Measurements from ENCODE around the gene CERK.

- TF ChIP-seq CTCF (IDR thresholded peaks at IDR 0.05; ENCODE audit: insufficient read depth, low read length) = no peak
- TF ChIP-seq POLR2AphosphoS5 (IDR thresholded peaks at IDR 0.05; ENCODE audit: low read depth) = no peak
- TF ChIP-seq REST (IDR thresholded peaks at IDR 0.05; ENCODE audit: insufficient replicate concordance, low read depth) = no peak
Measured at GRCh38 chr22:46749682-46750529, 11.9 kb upstream of the CERK start.

Measured in HL-60 (cell line).